GM18519 (cell line): Measurements from ENCODE around the gene UBE2U.
"Not testable (repeated sequence)": the region's sequence is repeated elsewhere in the genome, so short reads cannot be mapped to it uniquely, and the experiment has no call there.

ENCODE experiments used
- ATAC-seq: cut with Tn5 transposase; IDR thresholded peaks from one replicate; pipeline ENCODE4 v1.9.1; 2021; ENCODE audit warnings: mild to moderate bottlenecking, moderate library complexity; ENCODE audit not compliant: unreplicated experiment, low FRiP score

UBE2U gene

GRCh38 chr1:64187646-64188045, 15.8 kb upstream of the UBE2U start:
- ATAC-seq: no peak

GRCh38 chr1:64192290-64192689, 11.1 kb upstream of the UBE2U start:
- no peak for ATAC-seq

GRCh38 chr1:64194168-64195080, 9.0 kb upstream of the UBE2U start:
- ATAC-seq: no peak

- ATAC-seq: no peak
Observed at GRCh38 chr1:64195081-64195395, 8.4 kb upstream of the UBE2U start.

- ATAC-seq: no peak
Observed at GRCh38 chr1:64196074-64196870, 7.2 kb upstream of the UBE2U start.

GRCh38 chr1:64197076-64197475, 6.3 kb upstream of the UBE2U start:
- ATAC-seq: no peak

- no peak for ATAC-seq
Observed at GRCh38 chr1:64199154-64199553, 4.3 kb upstream of the UBE2U start.

- no peak for ATAC-seq
Observed at GRCh38 chr1:64200064-64200463, 3.4 kb upstream of the UBE2U start.

- no peak for ATAC-seq
Observed at GRCh38 chr1:64209221-64209620, 5.8 kb downstream of the UBE2U start.

- no peak for ATAC-seq
Observed at GRCh38 chr1:64212031-64212430, 8.6 kb downstream of the UBE2U start.

- no peak for ATAC-seq
Observed at GRCh38 chr1:64215576-64215975, 12.2 kb downstream of the UBE2U start.

- ATAC-seq: no peak
Observed at GRCh38 chr1:64220241-64220640, 16.8 kb downstream of the UBE2U start.

- ATAC-seq: peak; percentile 72
Observed at GRCh38 chr1:64223329-64224151, 20.1 kb downstream of the UBE2U start.

GRCh38 chr1:64224236-64224635, 20.8 kb downstream of the UBE2U start:
- not testable (repeated sequence) for ATAC-seq

GRCh38 chr1:64228167-64228957, 24.9 kb downstream of the UBE2U start:
- ATAC-seq: no peak

- no peak for ATAC-seq
Observed at GRCh38 chr1:64229307-64229706, 25.9 kb downstream of the UBE2U start.

- ATAC-seq: no peak
Observed at GRCh38 chr1:64231153-64231552, 27.7 kb downstream of the UBE2U start.

- no peak for ATAC-seq
Observed at GRCh38 chr1:64231654-64232053, 28.2 kb downstream of the UBE2U start.

- ATAC-seq: no peak
Observed at GRCh38 chr1:64234714-64235113, 31.3 kb downstream of the UBE2U start.

GRCh38 chr1:64235181-64235580, 31.8 kb downstream of the UBE2U start:
- ATAC-seq: no peak
